K562 (cell line): Measurements from ENCODE around the gene EPHB3. TPM values are rescaled to one million over a fixed set of nuclear protein-coding genes. Genes with fewer than 3 reads are reported as not detected.

Experiments
- EGR1 ChIP-seq: fragments of 450-650 bp; conservative IDR thresholded peaks from 2 replicates; pipeline ENCODE4 v1.6.1; 2017; ENCODE audit warnings: mild to moderate bottlenecking
- FOXJ2 ChIP-seq: fragments of 200-800 bp; sonication (Bioruptor generic); IDR thresholded peaks from 2 replicates; pipeline ENCODE4 v1.6.1; 2016; ENCODE audit warnings: missing genetic modification characterization, missing compliant biosample characterization
- HDAC2 ChIP-seq: fragments of 450-650 bp; IDR thresholded peaks from 2 replicates; pipeline ENCODE4 v1.6.1; 2016; ENCODE audit warnings: mild to moderate bottlenecking
- NR2C2 ChIP-seq, 2 experiments: fragments of 200-800 bp in 1 of 2; sonication (Bioruptor generic) in 1 of 2; sonication (generic) in 1 of 2; formaldehyde crosslinking in 1 of 2; IDR thresholded peaks; 2 replicates each; pipeline versions ENCODE4 v1.6.1 to v1.8.0; 2016 to 2022; ENCODE audit warnings: mild to moderate bottlenecking in 1 of 2, missing compliant biosample characterization in 1 of 2, missing genetic modification characterization in 1 of 2, missing genetic modification reagents in 1 of 2
- PHB ChIP-seq: fragments of 250-450 bp; sonication (Bioruptor Pico); IDR thresholded peaks from 2 replicates; pipeline ENCODE4 v1.5.0; 2021
- RBM25 ChIP-seq: fragments of 200-400 bp; formaldehyde crosslinking; IDR thresholded peaks from 2 replicates; pipeline ENCODE4 v1.6.1; 2018; ENCODE audit warnings: low read length, low read depth, moderate library complexity; ENCODE audit not compliant: severe bottlenecking
- SPI1 ChIP-seq: IDR thresholded peaks from 2 replicates; pipeline ENCODE4 v1.6.1; 2011; ENCODE audit warnings: low read depth, low read length, control low read depth, borderline replicate concordance
- TFE3 ChIP-seq: fragments of 450-650 bp; formaldehyde crosslinking; IDR thresholded peaks from 2 replicates; pipeline ENCODE4 v1.4.0; 2020; ENCODE audit warnings: mild to moderate bottlenecking, mixed read lengths
- ZBTB26 ChIP-seq: fragments of 450-650 bp; formaldehyde crosslinking; IDR thresholded peaks from 2 replicates; pipeline ENCODE4 v1.4.0; 2022; ENCODE audit warnings: missing genetic modification characterization
- ZEB2 ChIP-seq: fragments of 450-650 bp; IDR thresholded peaks from 2 replicates; pipeline ENCODE4 v1.6.1; 2016
- ZNF512 ChIP-seq: IDR thresholded peaks from 2 replicates; pipeline ENCODE4 v1.6.1; 2016; ENCODE audit warnings: missing genetic modification characterization, missing compliant biosample characterization
- polyA plus RNA-seq, 8 experiments: library from polyadenylated mRNA; depleted of rRNA in 4 of 8; stranded (reverse) in 5 of 8; unstranded in 3 of 8; fragments of >200 nt; fragmentation: Nextera tagmentation in 2 of 8; fragmentation: Illumina TruSeq in 1 of 8; extraction: Ambion mirVana in 2 of 8; extraction: Trizol in 1 of 8; gene quantifications; 2 replicates each; pipeline versions ENCODE4 v1.2.1 to v1.2.3, GENCODE V29; 2011 to 2014; ENCODE audit warnings: inconsistent platforms in 1 of 8, missing spikeins in 1 of 8
- total RNA-seq, 7 experiments: library from RNA; depleted of rRNA in 6 of 7; stranded (reverse); fragments of >200 nt in 6 of 7; fragmentation: Illumina TruSeq in 2 of 7; extraction: Trizol in 2 of 7; gene quantifications; 2 replicates each; pipeline versions ENCODE4 v1.2.1 to v1.2.3, GENCODE V29; 2011 to 2021; ENCODE audit warnings: low replicate concordance in 1 of 7

The EPHB3 gene
- total and polyA plus RNA-seq, 9 of the 15 experiments (the other 6 are each of a cell fraction or from before 2014, with no cell fraction given), result not detected

GRCh38 chr3:184540777-184541681, 20.6 kb upstream of the EPHB3 start (continued):
- TF ChIP-seq SPI1 (no peak), RBM25 (no peak), FOXJ2 (tag) (no peak), ZEB2 (peak; percentile 67; the same call in 1 of the 2 replicates), PHB (no peak), HDAC2 (no peak), TFE3 (CRISPR knock-in tag) (no peak), EGR1 (no peak), ZBTB26 (no peak), NR2C2 (CRISPR knock-in tag; IDR thresholded peaks at IDR 0.05) (no peak), NR2C2 (tag; IDR thresholded peaks at IDR 0.05) (no peak), ZNF512 (tag) (peak; percentile 88)
